Measurements from ENCODE around the gene SMAD3. TPM values are rescaled to one million over a fixed set of nuclear protein-coding genes. Genes with fewer than 3 reads are reported as not detected.

SMAD3 gene
- total and polyA plus RNA-seq, 10 of the 15 experiments (the other 5 are each of a cell fraction or from before 2014, with no cell fraction given) = 5.6 to 43.2 (median 16.0) TPM

- no peak for TF ChIP-seq MLLT1 (IDR thresholded peaks at IDR 0.05)
- no peak for TF ChIP-seq RAD51 (IDR thresholded peaks at IDR 0.05)
- TF ChIP-seq ZBED1 (IDR thresholded peaks at IDR 0.05; ENCODE audit: borderline replicate concordance) = no peak
- no peak for TF ChIP-seq ZBTB33 (IDR thresholded peaks at IDR 0.05)
- TF ChIP-seq SUPT20H (IDR thresholded peaks at IDR 0.05; ENCODE audit: borderline replicate concordance, control insufficient read depth, low read depth, low read length) = no peak
- no peak for TF ChIP-seq RFX5 (IDR thresholded peaks at IDR 0.05; ENCODE audit: low read depth, low read length)
- TF ChIP-seq E2F8 (IDR thresholded peaks at IDR 0.05; ENCODE audit: low read depth, partially characterized antibody) = no peak
- no peak for TF ChIP-seq KAT2A (conservative IDR thresholded peaks at IDR 0.05; ENCODE audit: control insufficient read depth, low read depth, low read length)
- no peak for TF ChIP-seq KLF5 (IDR thresholded peaks at IDR 0.05; ENCODE audit: partially characterized antibody)
- TF ChIP-seq RB1 (IDR thresholded peaks at IDR 0.05; ENCODE audit: borderline replicate concordance) = no peak
- no peak for TF ChIP-seq GATAD2B (conservative IDR thresholded peaks at IDR 0.05; ENCODE audit: low read depth)
- no peak for TF ChIP-seq TCF7 (IDR thresholded peaks at IDR 0.05; ENCODE audit: borderline replicate concordance)
- TF ChIP-seq PBX3 (IDR thresholded peaks at IDR 0.05; ENCODE audit: insufficient replicate concordance, low read depth, low read length) = no peak
- TF ChIP-seq SREBF2 (IDR thresholded peaks at IDR 0.05; ENCODE audit: low read length) = no peak
- TF ChIP-seq, protein P1, sequence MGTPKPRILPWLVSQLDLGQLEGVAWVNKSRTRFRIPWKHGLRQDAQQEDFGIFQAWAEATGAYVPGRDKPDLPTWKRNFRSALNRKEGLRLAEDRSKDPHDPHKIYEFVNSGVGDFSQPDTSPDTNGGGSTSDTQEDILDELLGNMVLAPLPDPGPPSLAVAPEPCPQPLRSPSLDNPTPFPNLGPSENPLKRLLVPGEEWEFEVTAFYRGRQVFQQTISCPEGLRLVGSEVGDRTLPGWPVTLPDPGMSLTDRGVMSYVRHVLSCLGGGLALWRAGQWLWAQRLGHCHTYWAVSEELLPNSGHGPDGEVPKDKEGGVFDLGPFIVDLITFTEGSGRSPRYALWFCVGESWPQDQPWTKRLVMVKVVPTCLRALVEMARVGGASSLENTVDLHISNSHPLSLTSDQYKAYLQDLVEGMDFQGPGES (IDR thresholded peaks at IDR 0.05) = no peak
- 0 out of 2 replicates have a peak, but pooled peaks have one; percentile 24 for TF ChIP-seq CBFB (IDR thresholded peaks at IDR 0.05; ENCODE audit: low read depth)
- TF ChIP-seq NFXL1 (IDR thresholded peaks at IDR 0.05; ENCODE audit: borderline replicate concordance) = no peak
- 0 out of 2 replicates have a peak, but pooled peaks have one; percentile 19 for TF ChIP-seq FOXM1 (IDR thresholded peaks at IDR 0.05; ENCODE audit: low read depth, low read length)
Observed at GRCh38 chr15:67198157-67198754, 132.9 kb downstream of the SMAD3 start (continued).
